GM12874 (cell line): Measurements from ENCODE around the gene FXYD4.

Experiments
- TF ChIP-seq, protein P1 (sequence below): IDR thresholded peaks from 2 replicates; pipeline ENCODE4 v1.5.1; 2011; ENCODE audit warnings: low read depth, mild to moderate bottlenecking, control low read depth, low read length, moderate library complexity; ENCODE audit not compliant: insufficient read depth

Gene FXYD4

DNA sequence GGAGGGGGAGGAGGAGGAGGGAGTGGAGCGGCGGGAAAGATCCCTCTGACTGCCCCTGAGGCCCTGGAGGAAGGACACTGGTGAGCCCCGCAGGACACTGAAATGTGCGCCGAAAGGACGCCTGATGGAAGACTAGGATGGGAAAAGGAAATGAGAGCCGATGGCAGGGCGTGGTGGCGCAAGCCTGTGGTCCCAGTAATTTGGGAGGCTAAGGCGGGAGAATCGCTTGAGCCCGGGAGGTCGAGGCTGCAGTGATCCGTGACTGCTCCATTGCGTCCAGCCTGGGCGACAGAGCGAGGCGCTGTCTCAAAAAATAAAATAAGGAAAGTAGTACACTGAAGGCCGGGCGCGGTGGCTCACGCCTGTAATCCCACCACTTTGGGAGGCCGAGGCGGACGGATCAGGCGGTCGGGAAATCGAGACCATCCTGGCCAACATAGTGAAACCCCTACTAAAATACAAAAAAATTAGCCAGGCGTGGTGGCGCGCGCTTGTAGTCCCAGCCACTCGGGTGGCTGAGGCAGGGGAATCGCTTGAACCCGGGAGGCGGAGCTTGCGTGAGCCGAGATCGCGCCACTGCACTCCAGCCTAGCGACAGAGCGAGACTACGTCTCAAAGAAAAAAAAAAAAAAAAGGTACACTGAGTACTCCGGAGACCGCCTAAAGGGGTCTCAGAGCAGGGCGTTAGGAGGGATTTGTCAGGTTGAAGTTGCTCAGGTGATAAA, 38.1 kb downstream of the FXYD4 start:
- TF ChIP-seq, protein P1, sequence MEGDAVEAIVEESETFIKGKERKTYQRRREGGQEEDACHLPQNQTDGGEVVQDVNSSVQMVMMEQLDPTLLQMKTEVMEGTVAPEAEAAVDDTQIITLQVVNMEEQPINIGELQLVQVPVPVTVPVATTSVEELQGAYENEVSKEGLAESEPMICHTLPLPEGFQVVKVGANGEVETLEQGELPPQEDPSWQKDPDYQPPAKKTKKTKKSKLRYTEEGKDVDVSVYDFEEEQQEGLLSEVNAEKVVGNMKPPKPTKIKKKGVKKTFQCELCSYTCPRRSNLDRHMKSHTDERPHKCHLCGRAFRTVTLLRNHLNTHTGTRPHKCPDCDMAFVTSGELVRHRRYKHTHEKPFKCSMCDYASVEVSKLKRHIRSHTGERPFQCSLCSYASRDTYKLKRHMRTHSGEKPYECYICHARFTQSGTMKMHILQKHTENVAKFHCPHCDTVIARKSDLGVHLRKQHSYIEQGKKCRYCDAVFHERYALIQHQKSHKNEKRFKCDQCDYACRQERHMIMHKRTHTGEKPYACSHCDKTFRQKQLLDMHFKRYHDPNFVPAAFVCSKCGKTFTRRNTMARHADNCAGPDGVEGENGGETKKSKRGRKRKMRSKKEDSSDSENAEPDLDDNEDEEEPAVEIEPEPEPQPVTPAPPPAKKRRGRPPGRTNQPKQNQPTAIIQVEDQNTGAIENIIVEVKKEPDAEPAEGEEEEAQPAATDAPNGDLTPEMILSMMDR = no peak

DNA sequence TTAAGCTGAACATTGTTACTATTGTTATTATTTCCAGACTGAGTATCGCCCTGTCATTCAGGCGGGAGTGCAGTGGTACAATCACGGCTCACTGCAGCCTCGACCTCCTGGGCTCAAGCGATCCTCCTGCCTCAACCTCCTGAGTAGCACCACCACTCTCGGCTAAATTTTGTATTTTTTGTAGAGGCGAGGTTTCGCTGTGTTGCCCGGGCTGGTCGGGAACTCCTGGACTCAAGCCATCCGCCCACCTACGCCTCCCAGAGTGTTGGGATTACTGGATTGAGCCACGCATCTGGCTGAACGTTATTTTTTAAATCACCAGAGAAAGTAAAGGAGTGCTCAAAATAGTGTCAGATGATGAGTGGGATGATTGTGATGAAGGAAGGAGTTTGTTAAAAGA, 38.9 kb downstream of the FXYD4 start:
- TF ChIP-seq, protein P1 = no peak

DNA sequence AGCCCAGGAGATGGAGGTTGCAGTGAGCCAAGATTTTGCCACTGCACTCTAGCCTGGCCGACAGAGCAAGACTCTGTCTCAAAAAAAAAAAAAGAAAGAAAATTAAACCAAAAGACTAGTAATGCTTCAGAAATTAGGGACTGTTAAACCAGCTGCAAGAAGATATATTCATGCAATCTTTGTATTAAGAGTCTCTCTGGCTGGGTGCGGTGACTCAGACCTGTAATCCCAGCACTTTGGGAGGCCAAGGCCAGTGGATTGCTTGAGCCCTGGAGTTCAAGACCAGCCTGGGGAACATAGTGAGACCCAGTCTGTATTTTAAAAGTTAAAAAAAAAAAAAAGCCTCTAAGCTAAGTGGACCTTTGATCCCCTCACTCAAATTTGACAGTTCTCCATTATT, 40.1 kb downstream of the FXYD4 start:
- TF ChIP-seq, protein P1 = no peak

DNA sequence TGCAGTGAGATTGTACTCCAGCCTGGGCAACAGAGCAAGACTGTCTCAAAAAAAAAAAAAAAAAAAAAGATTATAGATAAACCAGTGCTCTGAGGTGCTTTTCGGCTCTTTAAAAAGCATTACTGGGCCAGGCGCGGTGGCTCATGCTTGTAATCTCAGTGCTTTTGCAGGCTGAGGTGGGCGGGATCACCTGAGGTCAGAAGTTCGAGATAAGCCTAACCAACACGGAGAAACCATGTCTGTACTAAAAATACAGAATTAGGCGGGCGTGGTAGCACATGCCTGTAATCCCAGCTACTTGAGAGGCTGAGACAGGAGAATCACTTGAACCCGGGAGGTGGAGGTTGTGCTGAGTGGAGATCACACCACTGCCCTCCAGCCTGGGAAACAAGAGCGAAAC, 44.1 kb downstream of the FXYD4 start:
- TF ChIP-seq, protein P1 = no peak

DNA sequence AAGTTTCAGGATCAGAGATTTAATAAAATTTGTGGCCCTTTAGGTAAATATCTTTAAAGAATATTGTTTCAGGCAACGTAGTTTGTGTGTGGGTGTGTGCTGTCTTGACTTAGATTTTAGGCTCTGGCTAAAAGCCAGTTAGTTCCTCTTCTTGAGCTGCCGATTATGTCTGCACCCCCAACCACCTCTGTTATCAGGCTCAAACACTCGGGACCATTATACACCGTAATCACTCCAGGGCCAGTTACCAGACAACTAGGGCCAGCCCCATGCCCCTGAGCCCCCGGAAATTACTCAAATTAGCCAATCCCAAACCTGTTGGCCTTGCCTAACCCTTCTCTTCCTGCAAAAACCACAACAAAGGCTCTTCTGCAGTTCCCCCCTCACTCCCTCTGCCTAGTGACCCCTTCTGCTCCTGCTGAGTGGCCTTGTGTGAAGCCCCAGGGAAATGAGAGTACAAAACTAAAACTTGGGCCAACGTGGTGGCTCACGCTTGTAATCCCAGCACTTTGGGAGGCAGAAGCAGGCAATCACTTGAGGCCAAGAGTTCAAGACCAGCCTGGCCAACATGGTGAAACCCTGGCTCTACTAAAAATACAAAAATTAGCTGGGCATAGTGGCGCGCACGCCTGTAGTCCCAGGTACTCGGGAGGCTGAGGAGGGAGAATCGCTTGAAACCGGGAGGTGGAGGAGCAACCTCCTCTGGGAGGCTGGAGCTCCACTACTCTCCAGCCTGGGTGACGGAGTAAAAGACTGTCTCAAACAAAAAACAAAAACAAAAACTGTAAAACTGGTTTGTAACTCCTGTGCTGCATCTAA, 46.7 kb downstream of the FXYD4 start:
- TF ChIP-seq, protein P1 = no peak

DNA sequence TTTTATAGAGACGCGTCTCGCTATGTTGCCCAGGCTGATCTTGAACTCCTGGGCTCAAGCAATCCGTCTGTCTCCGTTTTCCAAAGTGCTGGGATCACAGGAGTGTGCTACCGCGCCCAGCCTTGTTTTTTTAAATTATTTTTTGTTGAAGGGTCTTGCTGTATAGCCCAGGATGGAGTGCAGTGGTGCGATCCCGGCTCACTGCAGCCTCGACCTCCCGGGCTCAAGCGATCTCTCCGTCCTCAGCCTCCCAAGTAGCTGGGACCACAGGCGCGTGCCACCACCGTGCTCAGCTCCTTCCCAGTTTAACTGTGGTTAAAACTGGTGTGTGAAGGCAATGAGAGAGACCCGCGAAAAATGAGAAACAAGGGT, 48.5 kb downstream of the FXYD4 start:
- TF ChIP-seq, protein P1 = no peak

DNA sequence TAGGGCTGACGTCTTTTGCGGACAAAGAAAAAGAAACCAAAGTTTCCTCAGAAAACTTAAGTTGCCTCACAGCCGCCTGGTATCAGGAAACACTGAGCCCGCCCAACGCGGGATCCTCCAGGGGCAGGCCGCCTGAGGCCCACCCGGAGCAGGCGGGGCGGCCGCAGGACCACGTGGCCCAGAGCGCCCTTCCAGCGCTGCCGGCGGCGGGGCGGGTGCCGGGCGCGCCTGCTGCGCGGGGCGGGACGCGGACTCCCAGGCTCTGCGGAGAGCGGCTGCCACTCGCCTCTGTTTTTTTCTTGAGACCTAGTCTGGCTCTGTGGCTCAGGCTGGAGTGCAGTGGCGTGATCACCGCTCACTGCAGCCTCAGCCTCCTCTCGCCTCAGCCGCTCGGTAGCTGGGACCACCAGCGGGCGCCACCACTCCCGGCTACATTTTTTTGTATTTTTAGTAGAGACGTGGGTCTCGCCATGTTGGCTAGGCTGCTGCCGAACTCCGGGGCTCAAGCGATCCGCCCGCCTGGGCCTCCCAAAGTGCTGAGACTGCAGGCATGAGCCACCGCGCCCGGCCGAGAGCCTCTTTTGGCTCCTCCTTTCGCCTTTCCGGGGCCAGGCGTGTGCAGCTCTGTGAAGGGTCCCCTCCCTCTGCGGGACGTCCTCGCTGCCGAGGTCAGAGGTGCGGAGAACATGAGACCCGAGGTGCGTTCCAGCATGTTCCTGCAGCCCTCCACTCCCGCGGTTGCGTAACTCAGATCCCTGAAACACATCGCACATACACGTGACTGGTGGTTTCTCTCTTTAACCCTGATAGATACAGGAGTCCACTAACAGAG, 49.1 kb downstream of the FXYD4 start:
- TF ChIP-seq, protein P1 = 0 out of 2 replicates have a peak, but pooled peaks have one; percentile 13
